Measurements from ENCODE around the gene CCDC7.

- no peak for TF ChIP-seq POLR2A (IDR thresholded peaks at IDR 0.05; ENCODE audit: low read length)
- TF ChIP-seq GATA1 (IDR thresholded peaks at IDR 0.05; ENCODE audit: low read depth, low read length), result no peak
Observed at GRCh38 chr10:32621969-32622368, 176.0 kb downstream of the CCDC7 start.
